ENCODE results near the gene SPOCK1.

SPOCK1 gene

GRCh38 chr5:137221943-137222342 is 277.2 kb downstream of the SPOCK1 start:
- TF ChIP-seq ELF4 (IDR thresholded peaks at IDR 0.05), result no peak
- TF ChIP-seq NFRKB (IDR thresholded peaks at IDR 0.05), result no peak
- TF ChIP-seq SP1 (IDR thresholded peaks at IDR 0.05), result no peak
- no peak for TF ChIP-seq LEF1 (IDR thresholded peaks at IDR 0.05; ENCODE audit: borderline replicate concordance)
- no peak for TF ChIP-seq PKNOX1 (IDR thresholded peaks at IDR 0.05)
- TF ChIP-seq BHLHE40 (IDR thresholded peaks at IDR 0.05; ENCODE audit: borderline replicate concordance), result no peak
- TF ChIP-seq SUZ12 (IDR thresholded peaks at IDR 0.05), result no peak
- TF ChIP-seq CTBP1 (IDR thresholded peaks at IDR 0.05; ENCODE audit: borderline replicate concordance), result no peak
- TF ChIP-seq FOXK2 (IDR thresholded peaks at IDR 0.05), result no peak
- TF ChIP-seq L3MBTL2 (conservative IDR thresholded peaks at IDR 0.05), result no peak
- no peak for TF ChIP-seq ARNT (IDR thresholded peaks at IDR 0.05)
- TF ChIP-seq ZNF384 (IDR thresholded peaks at IDR 0.05), result no peak
- no peak for TF ChIP-seq FOXM1 (IDR thresholded peaks at IDR 0.05; ENCODE audit: borderline replicate concordance)
- no peak for TF ChIP-seq FOXA1 (IDR thresholded peaks at IDR 0.05)
- TF ChIP-seq HDGF (IDR thresholded peaks at IDR 0.05; ENCODE audit: borderline replicate concordance), result no peak
- TF ChIP-seq TARDBP (IDR thresholded peaks at IDR 0.05), result no peak
- no peak for DNase-seq (ENCODE audit: extremely low spot score)
- ChIA-PET CTCF (no interaction called here), POLR2A (no interaction called here)

GRCh38 chr5:137220523-137220927 is 278.6 kb downstream of the SPOCK1 start:
- ChIA-PET POLR2A (no interaction called here), CTCF (no interaction called here)
- DNase-seq (ENCODE audit: extremely low spot score), result peak; percentile 61
- TF ChIP-seq CTBP1 (IDR thresholded peaks at IDR 0.05; ENCODE audit: borderline replicate concordance), result no peak

- ChIA-PET POLR2A (no interaction called here), CTCF (no interaction called here)
- no peak for DNase-seq (ENCODE audit: extremely low spot score)
- no peak for TF ChIP-seq SP1 (IDR thresholded peaks at IDR 0.05)
- no peak for TF ChIP-seq CTBP1 (IDR thresholded peaks at IDR 0.05; ENCODE audit: borderline replicate concordance)
These were observed 280.2 kb downstream of the SPOCK1 start for GRCh38 chr5:137218896-137219295.

GRCh38 chr5:137218471-137218870 is 280.7 kb downstream of the SPOCK1 start:
- TF ChIP-seq FOXA1 (IDR thresholded peaks at IDR 0.05), result no peak
- no peak for TF ChIP-seq ARNT (IDR thresholded peaks at IDR 0.05)
- no peak for TF ChIP-seq FOXM1 (IDR thresholded peaks at IDR 0.05; ENCODE audit: borderline replicate concordance)
- no peak for TF ChIP-seq SUZ12 (IDR thresholded peaks at IDR 0.05)
- no peak for TF ChIP-seq SP1 (IDR thresholded peaks at IDR 0.05)
- TF ChIP-seq NFRKB (IDR thresholded peaks at IDR 0.05), result no peak
- TF ChIP-seq TARDBP (IDR thresholded peaks at IDR 0.05), result no peak
- no peak for TF ChIP-seq LEF1 (IDR thresholded peaks at IDR 0.05; ENCODE audit: borderline replicate concordance)
- no peak for TF ChIP-seq BHLHE40 (IDR thresholded peaks at IDR 0.05; ENCODE audit: borderline replicate concordance)
- no peak for TF ChIP-seq ELF4 (IDR thresholded peaks at IDR 0.05)
- no peak for TF ChIP-seq FOXK2 (IDR thresholded peaks at IDR 0.05)
- TF ChIP-seq ZNF384 (IDR thresholded peaks at IDR 0.05), result no peak
- CTCF ChIA-PET, result interaction anchor here (1.4 to 1.7 kb wide), 2 partner anchors 49 to 143 kb away, joined by 3 to 7 read pairs; no protein-coding TSS in a partner anchor
- POLR2A ChIA-PET, result no interaction called here
- no peak for DNase-seq (ENCODE audit: extremely low spot score)

GRCh38 chr5:137217599-137218200 is 281.4 kb downstream of the SPOCK1 start:
- ChIA-PET POLR2A (no interaction called here), CTCF (interaction anchor here (1.4 to 1.7 kb wide), 2 partner anchors 50 to 143 kb away, joined by 3 to 7 read pairs; no protein-coding TSS in a partner anchor)
- DNase-seq (ENCODE audit: extremely low spot score), result no peak
- TF ChIP-seq CTBP1 (IDR thresholded peaks at IDR 0.05; ENCODE audit: borderline replicate concordance) (no peak), FOXK2 (IDR thresholded peaks at IDR 0.05) (no peak), LEF1 (IDR thresholded peaks at IDR 0.05; ENCODE audit: borderline replicate concordance) (no peak), NFRKB (IDR thresholded peaks at IDR 0.05) (no peak), SUZ12 (IDR thresholded peaks at IDR 0.05) (no peak), ZNF384 (IDR thresholded peaks at IDR 0.05) (no peak), FOXA1 (IDR thresholded peaks at IDR 0.05) (no peak), PKNOX1 (IDR thresholded peaks at IDR 0.05) (no peak), FOXM1 (IDR thresholded peaks at IDR 0.05; ENCODE audit: borderline replicate concordance) (no peak), ELF4 (IDR thresholded peaks at IDR 0.05) (no peak)

GRCh38 chr5:137216976-137217598 is 282.0 kb downstream of the SPOCK1 start:
- no peak for DNase-seq (ENCODE audit: extremely low spot score)
- CTCF ChIA-PET, result interaction anchor here (1.4 to 1.7 kb wide), 2 partner anchors 51 to 142 kb away, joined by 3 to 7 read pairs; no protein-coding TSS in a partner anchor
- POLR2A ChIA-PET, result no interaction called here
- TF ChIP-seq BHLHE40 (IDR thresholded peaks at IDR 0.05; ENCODE audit: borderline replicate concordance) (no peak), LEF1 (IDR thresholded peaks at IDR 0.05; ENCODE audit: borderline replicate concordance) (no peak), ELF4 (IDR thresholded peaks at IDR 0.05) (no peak), FOXA1 (IDR thresholded peaks at IDR 0.05) (no peak), PKNOX1 (IDR thresholded peaks at IDR 0.05) (no peak), FOXK2 (IDR thresholded peaks at IDR 0.05) (no peak), L3MBTL2 (conservative IDR thresholded peaks at IDR 0.05) (no peak), ARNT (IDR thresholded peaks at IDR 0.05) (no peak), NFRKB (IDR thresholded peaks at IDR 0.05) (no peak), FOXM1 (IDR thresholded peaks at IDR 0.05; ENCODE audit: borderline replicate concordance) (no peak), TARDBP (IDR thresholded peaks at IDR 0.05) (no peak), SP1 (IDR thresholded peaks at IDR 0.05) (no peak), ZNF384 (IDR thresholded peaks at IDR 0.05) (no peak)

Measured in HEK293T (cell line).